Measurements from ENCODE around the gene TMEM161B.
"Not testable (repeated sequence)": the region's sequence is repeated elsewhere in the genome, so short reads cannot be mapped to it uniquely, and the experiment has no call there.

The TMEM161B gene

GRCh38 chr5:88248743-88249540 lies 19.7 kb downstream of the TMEM161B start:
- DNase-seq = no peak

- no peak for DNase-seq
Observed at GRCh38 chr5:88248094-88248493, 20.6 kb downstream of the TMEM161B start.

GRCh38 chr5:88245893-88246244 lies 22.8 kb downstream of the TMEM161B start:
- DNase-seq = no peak

GRCh38 chr5:88245241-88245892 lies 23.3 kb downstream of the TMEM161B start:
- no peak for DNase-seq

- DNase-seq = no peak
Observed at GRCh38 chr5:88244686-88245085, 24.0 kb downstream of the TMEM161B start.

GRCh38 chr5:88243493-88243892 lies 25.2 kb downstream of the TMEM161B start:
- not testable (repeated sequence) for DNase-seq

- DNase-seq = no peak
Observed at GRCh38 chr5:88238732-88239131, 29.9 kb downstream of the TMEM161B start.

- DNase-seq = no peak
Observed at GRCh38 chr5:88236866-88237642, 31.6 kb downstream of the TMEM161B start.

- no peak for DNase-seq
Observed at GRCh38 chr5:88235828-88236227, 32.8 kb downstream of the TMEM161B start.

- DNase-seq = no peak
Observed at GRCh38 chr5:88235346-88235745, 33.3 kb downstream of the TMEM161B start.

- DNase-seq = no peak
Observed at GRCh38 chr5:88230546-88231066, 38.0 kb downstream of the TMEM161B start.

- DNase-seq = no peak
Observed at GRCh38 chr5:88226881-88227450, 41.7 kb downstream of the TMEM161B start.

- DNase-seq = no peak
Observed at GRCh38 chr5:88214655-88215054, 54.0 kb downstream of the TMEM161B start.

- no peak for DNase-seq
Observed at GRCh38 chr5:88207575-88207974, 61.1 kb downstream of the TMEM161B start.

GRCh38 chr5:88203981-88204750 lies 64.5 kb downstream of the TMEM161B start:
- DNase-seq = no peak

- no peak for DNase-seq
Observed at GRCh38 chr5:88195636-88196035, 73.0 kb downstream of the TMEM161B start.

GRCh38 chr5:88193896-88194295 lies 74.7 kb downstream of the TMEM161B start:
- no peak for DNase-seq

GRCh38 chr5:88190106-88190834 lies 78.4 kb downstream of the TMEM161B start:
- no peak for DNase-seq

GRCh38 chr5:88189484-88189883 lies 79.2 kb downstream of the TMEM161B start:
- not testable (repeated sequence) for DNase-seq

GRCh38 chr5:88188458-88189132 lies 80.0 kb downstream of the TMEM161B start:
- DNase-seq = no peak

- no peak for DNase-seq
Observed at GRCh38 chr5:88183255-88183654, 85.4 kb downstream of the TMEM161B start.
